Colon (tissue), 2 donors: Measurements from ENCODE around the gene KIDINS220.

Source experiments
- FAIRE-seq: peaks from 2 replicates; lab custom pipeline; 2012; peaks lifted over from hg19 to GRCh38; lab: Jason Lieb, UNC
- donor health status: control.
- donor health status: control.

KIDINS220 gene

DNA sequence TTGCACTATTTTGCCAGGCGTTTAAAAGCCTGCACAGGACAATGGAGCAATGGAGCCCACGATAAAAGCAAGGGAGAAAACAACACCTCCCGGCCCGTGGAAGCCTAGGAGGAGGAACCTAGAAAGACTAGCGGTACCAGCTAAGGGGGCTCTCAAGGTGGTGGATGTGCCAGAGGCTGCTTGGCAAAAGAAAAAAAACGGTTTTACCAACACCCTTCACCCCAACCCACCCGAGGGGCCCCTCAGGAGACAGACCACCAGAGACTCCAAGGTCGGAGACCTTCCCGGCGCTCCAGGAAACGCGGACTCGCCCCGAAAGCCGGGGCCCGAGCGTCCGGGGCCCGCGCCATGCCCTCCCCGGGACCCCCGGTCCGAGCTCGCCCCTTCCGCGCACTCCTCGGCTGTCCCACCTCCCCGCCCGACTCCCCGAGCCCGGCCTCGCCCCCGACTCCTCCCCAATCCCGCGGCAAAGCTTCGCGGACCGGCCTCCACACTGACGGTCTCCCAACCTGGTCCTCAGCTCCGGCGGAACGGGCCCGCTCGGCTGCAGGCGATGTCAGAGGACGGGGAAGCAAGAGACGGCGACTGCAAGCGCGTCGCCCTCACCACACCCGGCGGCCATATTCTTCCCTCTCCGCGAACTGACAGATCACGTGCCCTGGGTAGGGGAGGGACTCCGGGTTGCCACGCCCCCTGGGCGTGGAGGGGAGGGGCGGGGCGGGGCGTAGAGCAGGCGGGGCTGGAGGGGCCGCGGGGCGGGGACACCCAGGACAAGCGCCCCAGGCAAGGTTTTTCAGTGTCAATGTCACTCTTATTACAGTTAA lies at the start of gene KIDINS220:
TSS of gene KIDINS220 (minus strand) at position 643 of the 824 bp plus-strand sequence. CDS start 10,520 bp downstream, outside the sequence.
- no peak for FAIRE-seq

DNA sequence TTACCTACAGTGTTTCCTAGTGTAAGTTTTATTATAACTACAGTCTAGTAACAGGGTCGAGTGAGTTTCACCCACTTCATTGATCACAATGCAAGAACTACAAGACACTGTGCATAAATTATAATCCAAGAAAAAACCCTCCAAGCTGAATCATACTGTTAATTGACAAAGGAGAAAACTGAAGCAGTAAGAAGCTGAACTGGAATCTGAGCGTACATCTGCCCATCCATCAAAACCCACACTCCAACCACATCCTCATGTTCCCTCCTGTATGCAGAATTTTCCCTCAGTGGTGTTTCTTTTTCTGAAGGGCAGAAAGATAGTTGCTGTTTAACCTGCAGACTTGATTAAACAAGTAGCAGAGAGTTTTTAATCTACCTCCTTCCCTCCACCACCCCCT lies 49.5 kb upstream of the KIDINS220 start:
- no peak for FAIRE-seq

DNA sequence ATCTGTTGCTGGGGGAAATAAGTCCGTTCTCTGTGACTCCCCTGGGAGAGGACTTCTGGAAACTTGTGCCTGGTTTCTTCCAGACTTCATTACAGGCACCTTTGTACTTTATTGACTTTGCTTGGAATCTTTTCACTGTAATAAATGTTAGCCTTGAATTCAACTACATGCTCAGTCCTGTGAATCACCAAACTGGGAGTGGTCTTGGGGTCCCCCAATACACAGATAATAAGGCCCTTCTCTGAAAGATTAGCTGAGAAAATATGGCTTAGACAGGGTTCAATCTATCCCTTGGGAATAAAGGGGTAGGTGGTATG lies 48.7 kb upstream of the KIDINS220 start:
- FAIRE-seq = no peak

DNA sequence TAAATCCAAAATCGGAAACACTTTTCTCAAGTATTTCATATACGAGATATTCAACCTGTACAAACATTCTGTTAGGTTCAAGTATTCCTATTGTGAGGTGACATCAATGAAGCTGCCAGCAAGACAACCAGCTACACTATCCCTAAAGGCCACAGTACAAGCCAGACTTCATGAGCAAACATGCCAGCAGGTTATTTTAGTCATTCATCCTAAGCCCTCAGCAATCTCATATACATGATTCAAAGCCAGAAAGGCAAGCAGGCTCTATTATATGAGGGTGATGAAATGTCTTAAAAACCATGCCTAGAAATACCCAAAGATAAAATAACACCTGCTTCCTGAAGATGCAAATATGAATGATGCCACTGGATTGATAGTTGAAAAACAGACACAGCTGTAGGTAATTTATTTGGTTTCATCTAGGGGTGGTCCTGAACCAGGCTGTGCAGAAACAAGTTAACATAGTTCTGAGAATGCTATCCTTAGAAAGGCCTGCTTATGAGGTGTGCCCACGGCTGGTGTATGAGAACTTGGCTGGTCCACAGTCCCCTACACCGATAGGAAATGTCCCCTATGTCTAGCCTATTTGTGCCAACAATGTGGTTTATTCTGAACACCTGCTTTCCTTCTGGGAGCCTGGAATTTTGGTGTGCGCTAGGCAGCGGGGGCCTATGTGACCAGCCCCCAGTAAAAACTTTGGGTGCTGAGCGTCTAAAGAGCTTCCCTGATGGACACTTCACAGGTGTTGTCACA lies 48.2 kb upstream of the KIDINS220 start:
- FAIRE-seq = no peak

DNA sequence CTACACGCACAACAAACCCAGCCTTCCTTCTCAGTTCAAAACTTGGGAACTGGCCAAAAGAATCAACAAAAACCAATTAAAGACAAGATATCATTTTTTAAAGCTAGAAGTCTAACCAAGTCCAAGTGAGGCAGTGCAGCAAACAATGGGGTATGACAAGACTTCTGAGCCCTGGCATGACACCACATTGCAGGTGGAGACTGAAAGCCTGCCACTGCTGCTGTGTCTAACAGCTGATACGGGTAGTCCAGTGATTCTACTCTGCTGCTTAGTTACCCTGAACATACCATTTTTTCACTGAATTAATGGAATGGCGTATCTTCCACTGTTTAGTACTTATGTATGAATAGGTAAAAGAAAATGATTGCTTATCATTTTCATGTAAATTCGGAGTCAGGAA lies 47.4 kb upstream of the KIDINS220 start:
- FAIRE-seq = no peak

DNA sequence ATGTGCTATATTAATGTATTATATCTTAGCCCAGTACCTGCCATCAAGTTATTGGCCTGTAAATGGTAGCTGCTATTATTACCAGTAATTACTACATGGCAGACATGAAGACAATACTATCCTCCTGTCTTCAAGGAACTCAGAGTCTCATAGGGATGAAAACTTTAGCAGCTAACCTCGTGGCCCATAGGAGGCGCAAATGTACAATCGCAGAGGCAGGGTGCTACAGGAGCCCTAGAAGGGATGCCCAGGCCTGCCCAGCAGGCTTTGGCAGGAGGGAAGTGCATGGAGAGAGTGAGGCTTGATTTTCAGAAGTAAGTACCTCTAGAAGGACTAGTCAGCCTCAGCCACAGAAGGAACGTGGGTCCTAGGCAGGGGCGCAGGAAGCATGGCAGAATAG lies 44.7 kb upstream of the KIDINS220 start:
- no peak for FAIRE-seq

DNA sequence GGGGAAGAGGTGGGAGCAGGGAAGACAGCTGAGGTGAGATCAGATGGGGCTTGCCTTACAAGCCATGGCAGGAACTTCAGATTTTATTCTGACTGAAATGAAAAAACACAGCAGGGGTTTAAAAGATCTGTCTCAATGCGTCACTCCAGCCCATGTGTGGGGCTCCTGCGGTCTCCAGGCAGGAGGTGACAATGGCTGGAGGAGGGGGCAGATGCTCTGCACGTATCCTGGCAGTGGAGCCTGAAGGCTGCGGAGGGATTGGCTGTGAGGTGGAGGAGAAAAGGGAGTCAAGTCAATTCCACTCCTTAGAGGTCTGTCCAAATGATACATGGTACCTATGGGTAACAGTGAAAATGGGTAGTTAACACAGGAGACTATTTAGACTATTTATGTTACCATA lies 40.5 kb upstream of the KIDINS220 start:
- no peak for FAIRE-seq

DNA sequence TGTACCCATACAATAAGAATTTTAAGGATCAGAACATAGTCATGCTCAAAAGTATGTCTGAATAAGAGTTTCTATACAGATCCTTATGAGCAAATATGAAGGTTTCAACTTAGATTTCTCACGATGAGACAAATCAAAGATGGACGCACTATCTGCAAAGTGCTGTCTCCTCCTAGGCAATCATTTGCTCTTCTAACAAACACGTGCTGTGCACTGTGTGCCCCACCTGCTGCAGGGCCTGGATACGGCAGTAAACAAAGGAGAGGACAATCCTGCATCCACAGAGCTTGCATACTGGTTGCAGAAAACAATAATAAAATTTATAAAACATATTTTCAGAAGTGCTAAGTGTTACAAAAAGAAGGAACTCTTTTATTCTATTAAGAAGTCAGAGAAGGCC lies 39.9 kb upstream of the KIDINS220 start:
- FAIRE-seq = no peak

DNA sequence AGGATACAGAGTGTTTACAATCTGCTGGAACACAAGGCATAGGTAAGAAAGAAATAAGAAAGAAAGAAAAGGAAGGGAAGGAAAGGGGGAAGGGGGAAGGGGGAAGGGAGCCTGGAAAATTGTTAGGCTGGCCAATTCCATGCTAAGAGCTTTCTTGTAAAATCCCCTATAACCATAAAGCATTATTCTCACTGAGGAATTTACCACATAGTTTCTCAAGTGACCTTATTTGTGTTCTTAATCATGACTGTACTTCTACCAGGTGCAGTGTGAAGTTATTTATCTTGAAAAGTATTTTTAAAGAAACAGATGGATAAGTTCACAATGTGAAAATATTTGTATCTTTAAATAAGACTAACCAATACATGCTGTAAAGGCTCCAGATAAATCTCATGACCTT lies 39.2 kb upstream of the KIDINS220 start:
- no peak for FAIRE-seq

DNA sequence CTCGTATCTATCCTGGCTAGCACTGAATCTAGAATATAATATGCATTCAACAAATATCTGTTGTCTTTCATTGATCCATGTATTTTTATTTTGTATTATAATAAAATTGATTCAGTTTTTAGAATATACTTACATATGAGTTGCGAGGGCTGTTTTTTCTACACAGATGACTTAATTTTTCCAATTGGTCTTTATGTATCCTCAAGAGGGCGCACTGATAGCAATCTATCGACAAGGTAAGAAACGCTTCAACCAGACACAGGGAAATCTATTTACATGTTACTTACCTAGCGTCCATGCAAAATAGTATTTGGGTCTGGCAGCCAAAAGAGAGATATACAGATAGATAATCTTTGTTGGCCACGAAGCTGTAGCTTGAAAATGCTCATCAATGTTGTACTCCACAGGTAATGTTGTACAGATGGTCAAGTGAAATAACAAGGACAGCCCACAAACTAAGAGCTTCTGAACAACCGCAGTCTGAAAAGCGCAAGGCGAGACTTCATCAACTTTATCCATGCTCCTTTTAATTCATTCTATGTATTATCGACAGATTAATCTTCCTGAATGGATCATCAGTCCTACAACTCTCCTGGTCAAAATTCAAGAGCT lies 35.5 kb upstream of the KIDINS220 start:
- no peak for FAIRE-seq

DNA sequence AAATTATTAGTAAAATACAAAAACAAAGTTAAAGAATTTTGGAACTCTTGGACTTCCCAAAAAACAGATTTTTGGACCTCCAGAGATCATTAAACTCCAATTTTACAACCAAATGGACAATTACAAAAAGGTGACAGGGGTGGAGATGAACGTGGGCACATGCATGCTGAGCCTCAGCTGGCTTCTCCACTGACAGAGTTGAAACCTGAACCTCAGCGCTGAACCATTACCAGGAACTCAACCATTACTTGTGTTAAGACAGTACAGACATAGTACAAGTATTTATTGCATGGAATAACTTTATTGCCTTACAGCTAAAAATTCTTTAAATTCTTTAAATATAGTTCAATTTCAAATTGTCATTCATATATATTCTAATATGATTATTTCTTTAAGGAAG lies 33.0 kb upstream of the KIDINS220 start:
- FAIRE-seq = no peak

DNA sequence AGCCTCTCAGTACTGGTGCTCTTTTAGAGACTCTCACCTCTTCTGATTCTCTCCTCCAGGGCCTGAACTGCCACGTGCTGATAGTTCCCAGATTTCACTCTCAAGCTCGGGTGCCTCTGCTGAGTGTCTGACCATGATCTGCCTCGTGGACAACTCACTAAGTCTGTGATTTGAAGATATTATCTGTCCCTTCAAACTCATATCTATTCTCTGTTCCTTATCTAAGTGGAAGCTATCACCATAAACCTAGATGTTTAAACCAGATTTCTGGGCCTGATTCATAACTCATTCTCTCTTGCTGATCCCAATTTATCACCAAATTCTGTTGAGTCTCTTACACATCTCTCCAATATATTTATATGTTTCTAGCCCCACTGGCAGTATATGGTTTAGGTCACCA lies 29.9 kb upstream of the KIDINS220 start:
- FAIRE-seq = no peak

DNA sequence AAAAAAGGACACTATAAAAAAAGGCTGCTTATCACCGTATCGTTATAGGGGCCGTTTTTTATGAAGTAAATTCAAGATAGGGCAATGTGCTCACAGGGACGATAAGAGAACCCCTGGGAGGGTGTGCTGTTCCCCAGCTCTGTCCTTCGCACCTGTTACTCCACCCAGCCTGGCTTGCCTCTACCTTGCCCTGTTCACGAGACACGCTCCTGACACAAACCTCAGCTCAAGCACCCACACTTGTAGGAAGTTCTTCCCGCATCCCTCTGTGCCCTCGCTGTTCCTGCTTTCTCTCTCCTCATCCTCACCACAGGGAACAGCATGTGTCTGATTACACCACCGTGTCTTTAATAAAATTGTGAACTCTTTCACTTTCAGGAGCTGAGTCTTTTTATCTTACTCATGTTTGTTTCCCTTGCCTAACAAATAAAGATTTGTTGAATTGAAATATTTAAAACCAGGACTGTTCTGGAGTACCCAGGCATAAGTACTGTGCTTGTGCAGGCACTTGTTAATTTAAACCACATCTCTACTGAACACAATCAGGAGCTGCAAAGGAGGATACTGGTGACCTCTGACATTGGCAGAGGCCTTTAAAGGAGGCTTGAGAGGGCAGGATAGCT lies 26.0 kb upstream of the KIDINS220 start:
- FAIRE-seq = no peak

DNA sequence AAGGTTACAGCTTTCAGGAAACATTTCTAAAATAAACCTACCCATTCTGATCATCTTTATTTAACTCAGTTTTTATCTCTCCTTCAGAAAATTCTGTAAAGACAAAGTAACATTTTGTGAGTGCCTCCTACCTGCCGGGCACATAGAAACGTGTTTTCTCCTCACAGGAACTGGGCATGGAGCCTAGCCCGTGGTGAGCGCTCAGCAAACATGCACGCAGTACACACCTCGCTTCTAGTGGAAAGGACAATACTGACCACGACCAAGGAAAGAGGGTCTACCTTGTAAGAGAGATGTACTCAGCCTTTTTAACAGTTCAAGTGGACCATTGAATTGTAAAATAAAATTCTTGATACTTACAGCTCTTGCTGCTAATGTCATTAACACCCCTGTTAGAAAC lies 24.8 kb upstream of the KIDINS220 start:
- FAIRE-seq = no peak

DNA sequence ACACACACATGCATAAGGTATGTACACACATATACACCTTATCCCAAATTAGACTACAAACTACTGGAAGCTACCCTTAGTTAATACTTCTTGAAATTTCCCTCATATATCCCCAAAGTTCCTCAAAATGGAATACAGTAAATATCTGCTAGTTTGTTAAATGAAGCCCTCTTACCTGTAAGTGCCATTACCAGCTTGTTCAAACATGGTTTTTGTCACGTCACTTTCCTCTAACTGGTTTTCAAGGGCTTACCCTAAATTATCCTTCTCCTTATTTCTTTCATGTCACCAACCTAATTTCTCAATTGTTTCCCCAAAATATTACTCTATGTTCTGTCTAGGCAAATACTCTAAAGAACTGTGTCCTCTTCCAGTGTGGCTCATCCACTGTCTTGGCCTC lies 24.4 kb upstream of the KIDINS220 start:
- FAIRE-seq = no peak

DNA sequence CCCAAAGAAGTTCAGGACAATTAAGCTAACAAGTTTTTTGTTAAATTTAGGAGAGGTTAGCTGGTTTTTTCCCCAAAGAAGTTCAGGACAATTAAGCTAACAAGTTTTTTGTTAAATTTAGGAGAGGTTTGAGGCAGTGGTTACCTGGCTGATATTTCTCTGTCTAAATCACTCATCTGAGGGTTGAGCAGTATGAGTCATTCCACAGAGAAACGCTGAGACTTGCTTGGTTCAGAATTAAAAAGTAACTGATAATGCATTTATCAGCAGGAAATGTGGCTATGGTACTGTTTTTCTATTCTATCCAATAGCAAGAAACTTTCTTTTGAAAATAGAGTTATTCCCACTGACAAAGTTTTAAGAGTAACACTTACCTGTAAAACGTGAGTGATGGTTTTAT lies 22.8 kb upstream of the KIDINS220 start:
- FAIRE-seq = no peak

DNA sequence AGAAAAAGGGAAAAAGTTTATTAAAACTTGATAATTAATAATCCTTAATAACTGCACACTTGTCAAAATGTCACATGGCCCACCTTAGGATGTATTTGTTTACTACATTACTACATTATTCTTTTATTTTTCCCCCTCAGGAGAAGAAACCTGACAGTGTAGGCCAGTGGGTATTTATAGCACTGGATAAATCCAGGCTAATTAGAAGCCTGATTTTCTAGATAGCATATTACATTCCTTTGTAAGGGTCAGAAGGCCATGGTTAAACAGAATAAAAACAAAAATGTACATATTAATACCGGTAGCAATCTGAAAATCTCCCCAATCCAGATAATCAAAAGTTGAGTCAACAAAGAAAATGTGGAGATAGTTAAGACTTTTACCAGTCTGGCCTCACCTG lies 21.5 kb upstream of the KIDINS220 start:
- FAIRE-seq = no peak

DNA sequence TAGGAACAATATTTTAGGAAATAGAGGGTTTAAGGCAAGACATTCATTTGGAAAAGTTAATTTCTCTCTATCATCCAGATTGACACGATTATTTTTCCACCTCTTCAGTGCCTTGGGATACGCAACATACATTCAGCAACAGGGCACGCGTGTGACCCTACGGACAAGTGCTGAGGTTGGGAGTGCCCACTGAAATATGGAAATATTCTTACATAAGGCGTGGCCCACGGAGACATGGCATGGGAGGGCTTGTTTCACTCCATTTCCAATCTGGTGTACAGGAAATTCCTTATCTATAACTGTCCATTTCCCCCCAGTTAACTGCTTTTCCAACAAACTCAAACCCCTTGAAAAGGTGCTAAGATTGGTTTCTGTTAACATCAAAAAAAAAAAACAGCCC lies 20.9 kb upstream of the KIDINS220 start:
- no peak for FAIRE-seq

DNA sequence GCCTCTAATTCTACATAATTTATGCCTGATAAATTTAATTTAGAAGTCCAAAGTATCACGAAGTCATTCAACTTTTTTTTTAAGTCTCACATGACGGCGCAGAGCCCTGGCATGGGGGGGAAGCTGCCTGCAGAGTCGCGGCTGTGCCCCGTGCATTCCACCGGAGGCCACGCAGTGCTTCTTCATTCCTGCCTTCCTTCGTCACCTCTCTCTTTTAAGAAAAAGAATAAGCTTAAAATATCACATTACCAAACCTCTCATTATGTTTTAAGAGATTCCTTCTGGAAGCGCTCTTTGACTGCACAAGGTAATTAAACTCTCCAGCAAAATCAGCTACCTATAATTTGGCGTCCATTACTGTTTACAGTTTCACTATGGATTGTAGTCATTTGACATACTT lies 20.3 kb upstream of the KIDINS220 start:
- no peak for FAIRE-seq

DNA sequence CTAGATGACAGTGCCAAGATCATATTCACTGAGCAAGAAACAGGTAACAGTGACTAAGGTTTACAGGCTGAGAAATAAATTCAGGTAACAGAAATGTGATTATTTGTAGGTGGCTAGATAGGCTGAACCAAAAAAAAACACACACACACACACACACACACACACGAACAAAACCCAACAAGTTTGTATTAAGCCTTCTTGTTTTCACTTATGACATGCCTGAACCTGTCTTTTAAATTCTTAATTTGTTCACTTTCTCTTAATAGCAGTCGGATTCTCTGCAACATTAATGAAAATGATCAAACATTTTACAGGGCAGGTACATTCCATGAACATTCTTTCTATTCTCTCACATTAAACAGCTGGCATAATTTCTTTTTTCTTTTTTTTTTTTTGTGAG lies 18.8 kb upstream of the KIDINS220 start:
- no peak for FAIRE-seq

DNA sequence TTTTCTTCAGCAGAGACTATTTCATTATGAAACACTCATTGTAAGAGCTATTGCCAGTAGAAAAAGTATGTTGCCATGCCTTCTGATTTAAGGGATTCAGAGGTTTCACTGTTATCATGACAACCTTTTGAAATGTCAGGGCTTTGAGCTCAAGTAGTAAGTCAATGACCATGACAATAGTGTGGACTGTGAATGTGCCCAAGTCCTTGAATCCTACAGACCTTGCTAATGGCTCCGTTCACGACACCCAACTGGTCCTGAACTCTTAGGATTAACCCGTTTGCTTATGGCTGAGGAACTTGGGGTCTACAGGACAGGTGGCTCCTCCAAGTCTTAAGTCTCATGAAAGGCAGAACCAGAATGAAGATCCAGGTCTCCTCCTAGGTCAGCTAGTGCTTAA lies 17.6 kb upstream of the KIDINS220 start:
- FAIRE-seq = no peak

DNA sequence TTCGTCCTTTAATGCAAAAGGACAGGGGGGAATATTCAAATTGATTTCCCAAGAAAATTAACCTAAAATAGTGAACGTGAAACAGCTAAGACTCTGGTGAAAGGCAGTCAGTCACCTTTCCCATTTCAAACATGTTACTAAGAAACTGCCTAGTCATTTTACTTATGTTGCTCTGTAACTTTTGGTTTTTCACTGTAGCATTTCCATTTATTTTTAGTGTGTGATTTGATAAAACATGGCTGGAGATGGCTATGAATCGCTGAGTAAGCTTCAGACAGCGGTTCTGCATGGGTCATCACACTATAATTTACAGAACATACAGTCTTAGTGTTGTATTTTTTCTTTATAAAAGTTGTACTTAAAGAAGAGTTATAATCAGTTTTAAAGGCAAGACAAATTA lies 16.0 kb upstream of the KIDINS220 start:
- FAIRE-seq = no peak
